Middle frontal gyrus (tissue), 1 donor: ENCODE measurements around the gene PLEKHG5.

ENCODE experiments used
- DNase-seq: peaks from one replicate; pipeline ENCODE4 v3.0.0-alpha.2; 2015; ENCODE audit warnings: low spot score; ENCODE audit errors: extremely low spot score

Gene PLEKHG5

DNA sequence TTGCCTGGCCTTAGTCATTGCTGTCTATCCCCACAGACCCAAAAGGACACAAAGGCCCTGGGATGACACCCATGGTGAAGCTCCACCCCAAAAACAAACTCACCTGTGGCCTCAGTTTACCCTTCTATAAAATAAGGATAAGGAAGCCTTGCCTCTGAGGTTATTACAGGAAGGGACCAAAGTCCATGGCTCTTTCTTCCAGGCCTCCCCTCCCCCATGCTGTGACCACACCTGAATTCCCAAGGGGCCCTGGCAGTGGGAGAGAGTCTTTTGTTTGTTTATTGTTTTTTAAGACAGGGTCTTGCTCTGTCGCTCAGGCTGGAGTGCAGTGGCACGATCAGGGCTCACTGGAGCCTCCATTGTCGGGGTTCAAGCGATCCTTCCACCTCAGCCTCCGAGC, 15.0 kb downstream of the PLEKHG5 start:
- DNase-seq = no peak

- no peak for DNase-seq
Measured at GRCh38 chr1:6475381-6476133, 15.9 kb downstream of the PLEKHG5 start.

DNA sequence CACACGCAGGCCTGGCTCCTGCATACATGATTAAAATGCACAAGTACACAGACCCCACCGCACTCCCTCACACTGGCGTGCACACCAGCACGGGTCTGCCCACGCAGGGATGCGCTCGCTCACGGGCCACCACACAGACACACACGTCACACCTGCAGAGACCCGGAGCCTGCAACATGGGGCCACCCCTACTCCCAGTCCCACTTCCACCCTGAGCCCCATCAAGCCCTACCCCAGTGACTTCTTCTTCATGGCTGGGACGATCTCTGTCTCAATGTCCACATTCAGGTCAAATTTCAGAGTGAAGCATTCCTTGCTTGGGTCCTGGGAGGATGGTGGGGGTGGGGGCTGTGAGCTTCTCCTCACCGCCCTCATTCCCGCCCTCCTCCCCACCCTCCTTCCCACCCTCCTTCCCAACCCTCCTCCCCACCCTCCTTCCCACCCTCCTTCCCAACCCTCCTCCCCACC, 16.6 kb downstream of the PLEKHG5 start:
- DNase-seq = no peak

- no peak for DNase-seq
Measured at GRCh38 chr1:6473974-6474814, 17.3 kb downstream of the PLEKHG5 start.

- no peak for DNase-seq
Measured at GRCh38 chr1:6473156-6473555, 18.3 kb downstream of the PLEKHG5 start.

GRCh38 chr1:6472391-6472790, 19.1 kb downstream of the PLEKHG5 start:
- DNase-seq = no peak

DNA sequence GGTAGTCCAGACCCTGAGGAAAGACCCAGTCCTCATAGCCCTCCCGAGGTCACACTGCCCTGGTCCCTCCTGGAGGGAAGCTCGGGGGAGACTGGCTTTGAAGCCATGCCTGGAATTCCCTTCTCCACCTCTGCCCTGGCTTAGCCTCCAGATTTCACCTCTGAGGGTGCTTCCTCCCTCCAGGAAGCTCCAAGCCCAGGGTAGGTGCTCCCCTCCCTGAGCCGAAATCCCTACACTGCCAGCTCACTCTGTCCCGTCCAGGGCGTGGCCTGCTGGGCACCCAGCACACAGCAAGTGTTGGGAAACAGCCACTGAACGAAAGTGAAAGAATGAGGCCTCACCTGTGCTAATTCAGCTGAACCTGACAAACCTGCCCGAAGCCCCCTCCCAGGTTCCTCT, 19.5 kb downstream of the PLEKHG5 start:
- no peak for DNase-seq

DNA sequence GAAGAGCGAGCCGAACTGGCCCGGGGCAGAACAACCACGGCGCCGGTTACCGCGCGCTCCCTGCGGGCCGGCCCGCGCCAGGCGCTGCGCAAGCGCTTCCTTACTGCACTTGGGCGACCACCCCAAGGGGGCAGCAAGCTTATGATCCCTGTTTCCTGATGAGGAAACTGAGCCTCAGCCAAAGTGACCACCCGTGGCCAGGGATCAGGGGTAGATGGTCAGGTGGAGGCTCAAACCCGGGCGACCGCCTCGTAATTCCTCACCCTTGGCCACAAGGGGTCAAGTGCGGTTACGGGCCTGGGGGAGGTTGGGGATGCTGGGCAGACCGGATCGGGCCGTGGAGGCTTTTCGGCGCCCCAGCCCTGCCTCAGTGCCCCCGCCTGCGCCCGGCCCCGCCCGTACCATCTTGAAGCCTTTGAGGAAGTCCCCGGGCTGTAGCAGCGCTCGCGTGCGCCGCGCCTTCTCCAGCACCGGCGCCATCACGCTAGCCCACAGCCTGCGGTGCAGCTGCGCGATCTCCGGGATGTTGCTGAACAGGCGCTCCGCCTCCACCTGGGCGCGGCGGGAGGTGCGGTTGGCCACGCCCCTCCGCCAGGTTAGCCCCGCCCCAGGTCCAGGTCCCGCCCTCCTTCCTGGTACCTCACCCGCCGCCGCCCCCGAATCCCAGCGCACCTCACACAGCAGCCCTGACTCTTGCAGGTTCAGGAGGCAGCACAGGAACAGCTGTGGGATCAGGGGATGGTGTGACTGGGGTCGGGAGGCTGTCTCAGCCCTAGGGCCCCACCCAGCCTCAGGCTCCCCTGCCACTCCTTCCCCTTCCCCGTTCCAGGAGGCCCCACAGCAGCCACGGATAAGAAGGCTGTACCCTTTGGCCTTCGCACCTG, 20.1 kb downstream of the PLEKHG5 start:
- no peak for DNase-seq

DNA sequence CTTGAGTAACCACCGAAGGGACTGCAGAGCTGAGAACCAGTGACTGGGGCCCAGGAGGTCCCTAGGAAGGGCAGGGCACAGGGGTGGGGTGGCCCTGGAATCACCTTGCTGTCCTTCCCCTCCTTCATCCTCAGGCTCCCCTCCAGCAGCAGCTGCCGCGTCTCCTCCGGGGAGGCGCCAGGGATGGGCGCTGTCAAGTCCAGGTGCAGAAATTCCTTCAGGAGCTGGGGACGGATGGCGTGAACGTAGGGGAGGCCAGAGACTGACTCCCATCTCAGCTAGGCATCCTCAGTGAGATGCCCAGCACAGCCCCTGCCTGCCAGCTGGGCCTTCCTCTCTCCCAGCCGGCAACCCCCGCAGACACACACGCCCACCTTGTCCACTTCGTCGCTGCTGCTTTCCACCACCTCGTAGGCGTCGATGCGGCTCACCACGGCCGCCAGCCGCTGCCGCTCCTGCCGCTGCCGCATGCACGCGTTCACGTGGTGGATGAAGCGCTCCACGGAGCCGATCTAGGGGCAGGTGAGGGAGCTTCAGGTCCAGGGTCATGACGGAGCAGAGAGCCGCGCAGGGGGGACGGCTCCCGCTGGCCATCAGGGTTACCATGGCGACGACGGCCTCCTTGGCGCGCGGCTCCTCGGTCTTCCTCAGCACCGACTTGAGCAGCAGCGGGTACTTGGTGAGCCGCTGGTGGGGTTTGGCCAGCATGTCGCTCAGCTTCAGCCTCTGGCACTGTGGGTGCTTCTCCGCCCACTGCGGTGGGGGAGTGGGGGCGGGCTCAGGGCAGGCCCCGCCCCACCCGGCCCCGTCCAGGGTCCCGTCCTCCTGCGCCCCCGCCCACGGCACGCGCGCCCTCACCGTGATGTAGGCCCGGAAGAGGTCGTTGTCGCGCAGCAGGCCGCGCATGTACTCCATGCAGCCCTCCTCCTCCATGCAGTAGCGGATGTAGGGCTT, 21.1 kb downstream of the PLEKHG5 start:
- no peak for DNase-seq

DNA sequence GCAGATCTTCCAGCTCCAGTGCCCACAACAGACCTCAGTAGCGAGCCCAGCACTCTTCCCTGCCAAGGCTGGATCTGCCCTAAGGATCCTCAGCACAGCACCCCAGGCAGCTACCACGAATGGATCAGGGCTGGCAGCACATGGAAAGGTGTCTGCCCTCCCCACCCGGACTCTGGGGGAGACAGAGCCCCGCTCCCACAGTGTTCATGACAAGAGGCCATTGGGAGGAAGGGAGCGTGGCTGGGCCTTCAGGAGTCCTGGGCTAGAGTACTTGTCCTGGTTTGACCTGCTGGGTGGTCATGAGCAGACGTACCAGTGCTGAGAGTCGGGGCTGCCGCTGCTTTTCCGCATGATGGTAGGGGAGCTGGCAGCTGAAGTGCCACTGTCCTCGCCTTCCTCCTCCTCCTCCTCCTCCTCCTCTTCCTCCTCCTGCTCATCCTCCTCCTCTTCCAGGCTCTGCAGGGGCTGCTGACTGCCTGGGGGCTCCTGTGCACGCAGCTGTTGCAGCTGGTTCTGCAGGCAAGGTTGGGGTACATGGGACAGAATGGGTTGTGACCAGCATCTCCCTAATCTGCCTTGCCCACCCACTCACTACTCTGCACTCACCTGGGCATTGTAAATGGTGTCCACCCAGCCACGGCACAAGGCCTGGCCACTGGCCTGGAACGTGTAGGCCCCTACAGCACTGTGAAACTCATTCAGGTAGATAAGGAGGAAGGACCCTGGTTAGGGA, 22.6 kb downstream of the PLEKHG5 start:
- DNase-seq = no peak

DNA sequence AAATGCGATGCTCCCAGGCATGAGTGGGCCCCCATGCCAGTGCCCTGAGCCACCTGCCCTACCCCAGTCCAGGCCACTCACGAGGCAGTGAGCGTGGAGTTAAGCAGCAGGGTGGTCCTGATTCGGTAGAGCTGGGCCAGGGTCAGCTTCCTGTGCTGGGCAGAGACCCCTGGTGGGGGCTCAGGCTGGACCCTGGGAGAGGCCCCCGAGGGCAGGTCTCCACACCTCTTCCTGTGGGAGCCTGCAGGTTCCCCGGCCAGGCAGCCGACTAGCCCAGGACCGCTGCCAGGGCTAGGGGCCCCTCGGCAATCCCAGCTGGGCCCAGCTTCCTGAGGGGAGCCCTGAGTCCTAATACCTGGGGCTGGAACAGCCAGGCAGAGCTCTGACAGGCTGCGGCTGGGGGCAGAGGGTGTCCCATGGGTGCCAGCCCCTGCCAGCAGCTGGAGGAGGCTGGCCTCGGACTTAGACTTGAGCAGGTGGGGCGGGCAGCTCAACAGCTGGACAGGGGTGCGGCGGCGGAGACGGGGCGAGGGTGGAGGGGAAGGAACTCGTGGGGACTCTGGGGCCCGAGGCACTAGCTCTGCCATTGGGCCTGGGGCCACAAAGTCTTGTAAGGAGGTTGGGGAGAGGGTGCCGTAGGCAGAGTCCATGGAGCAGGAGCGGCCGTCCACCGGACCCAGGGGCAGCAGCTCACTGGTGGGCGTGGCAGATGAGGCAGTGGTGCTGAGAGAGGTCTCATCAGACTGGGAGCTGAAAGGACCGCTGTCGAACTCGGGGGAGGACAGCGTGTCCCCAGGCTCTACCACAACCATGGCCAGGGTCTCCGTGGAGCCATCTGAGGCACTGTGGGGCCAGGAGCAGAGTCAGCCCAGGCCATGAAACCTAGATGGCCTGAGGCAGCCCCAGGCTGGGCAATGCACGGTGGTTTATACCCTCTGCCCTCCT, 23.5 kb downstream of the PLEKHG5 start:
- no peak for DNase-seq

DNA sequence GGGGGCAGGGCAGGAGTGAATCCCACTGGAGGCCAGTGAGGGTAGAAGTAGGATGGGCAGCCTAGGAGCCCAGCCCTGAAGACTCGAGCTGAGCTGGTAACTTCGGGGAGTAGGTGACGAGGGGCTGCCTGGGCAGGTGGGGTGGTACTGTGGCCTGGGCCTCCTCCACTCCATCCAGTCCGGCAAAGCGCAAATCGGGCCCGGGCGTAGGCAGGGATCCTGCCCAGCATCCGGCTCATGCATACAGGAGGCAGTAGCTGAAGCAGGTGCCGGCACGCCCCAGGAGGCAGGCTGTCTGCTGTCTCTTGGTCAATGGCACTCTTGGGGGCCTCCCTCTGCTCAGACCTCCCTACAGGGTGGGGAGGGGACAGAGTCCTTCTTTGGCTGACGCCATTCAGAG, 24.2 kb downstream of the PLEKHG5 start:
- DNase-seq = no peak

- no peak for DNase-seq
Measured at GRCh38 chr1:6466751-6467150, 24.7 kb downstream of the PLEKHG5 start.

- no peak for DNase-seq
Measured at GRCh38 chr1:6466023-6466422, 25.4 kb downstream of the PLEKHG5 start, which contains the start of gene TNFRSF25. Gene TNFRSF25, minus strand, starts transcription at chr1:6466173. Its CDS starts 66 bp downstream, at chr1:6466107.

DNA sequence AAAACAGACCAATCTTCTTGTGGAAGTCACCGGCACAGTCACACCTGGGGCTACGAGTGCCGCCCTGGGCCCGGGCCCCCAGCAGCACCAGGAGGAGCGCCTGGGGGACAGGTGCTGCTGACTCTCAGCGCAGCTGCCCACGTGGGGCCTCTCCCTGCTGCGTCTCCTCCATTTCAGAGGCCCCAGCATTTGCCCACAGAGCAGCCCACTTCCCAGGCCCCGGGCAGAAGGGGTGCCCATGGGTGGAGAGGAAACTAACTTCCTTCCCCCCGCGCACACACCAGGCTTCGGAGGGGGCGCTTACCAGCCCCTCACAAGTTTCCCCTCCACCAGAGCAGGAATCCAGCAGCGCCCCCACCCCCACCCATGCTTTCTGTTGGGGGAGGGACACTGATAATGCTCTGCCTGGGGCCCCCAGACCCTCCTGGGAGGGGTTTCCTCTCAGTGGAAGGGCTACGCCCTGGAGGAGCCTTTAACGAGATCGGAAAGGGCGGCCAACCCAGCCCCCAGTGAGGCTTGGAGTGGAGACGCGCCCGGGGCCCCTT, 25.9 kb downstream of the PLEKHG5 start:
- no peak for DNase-seq

- no peak for DNase-seq
Measured at GRCh38 chr1:6464915-6465314, 26.6 kb downstream of the PLEKHG5 start.

- no peak for DNase-seq
Measured at GRCh38 chr1:6464514-6464836, 27.0 kb downstream of the PLEKHG5 start.

GRCh38 chr1:6463120-6463412, 28.4 kb downstream of the PLEKHG5 start:
- no peak for DNase-seq
